Muscle layer of duodenum (tissue), 2 donors: ENCODE measurements around the gene RAB7A.

ENCODE experiments used
- H3K27ac ChIP-seq: one replicate; pipeline ENCODE4 v1.7.0; 2013; ENCODE audit warnings: mild to moderate bottlenecking, low read length
- H3K27me3 ChIP-seq: one replicate; pipeline ENCODE4 v1.7.0; 2013; ENCODE audit warnings: low read depth, mild to moderate bottlenecking, control low read depth, low read length
- H3K36me3 ChIP-seq, 2 donors: one replicate each; pipeline ENCODE4 v1.7.0; 2013; ENCODE audit warnings: low read length in 2 of 2, control low read depth in 1 of 2, mild to moderate bottlenecking in 1 of 2; ENCODE audit not compliant: insufficient read depth in 2 of 2, control insufficient read depth in 1 of 2
- H3K4me1 ChIP-seq, 2 donors: one replicate each; pipeline ENCODE4 v1.7.0; 2013; ENCODE audit warnings: low read length in 2 of 2, mild to moderate bottlenecking in 2 of 2, control low read depth in 1 of 2, moderate library complexity in 1 of 2; ENCODE audit not compliant: insufficient read depth in 2 of 2, control insufficient read depth in 1 of 2
- H3K4me3 ChIP-seq, 2 donors: one replicate each; pipeline ENCODE4 v1.7.0; 2013; ENCODE audit warnings: low read length in 2 of 2, low read depth in 1 of 2, mild to moderate bottlenecking in 1 of 2
- H3K9me3 ChIP-seq, 2 donors: one replicate each; pipeline ENCODE4 v1.7.0; 2013; ENCODE audit warnings: low read length in 2 of 2, control low read depth in 1 of 2, mild to moderate bottlenecking in 1 of 2; ENCODE audit not compliant: control insufficient read depth in 1 of 2
- donor health status: healthy.

Gene RAB7A

GRCh38 chr3:128726023-128727016, at the start of gene RAB7A:
TSS of gene RAB7A (plus strand) at chr3:128726183. CDS start at chr3:128795368, 69,185 bp downstream.
- Histone ChIP-seq H3K36me3 (peaks cover 0 to 16% of the 10 kb centered on the region in 2 donors), H3K4me1 (peaks cover 24 to 42% of the 10 kb centered on the region in 2 donors), H3K4me3 (peak within 1 kb of the TSS; percentile 90 to 96), H3K27me3 (no peaks in the 10 kb centered on the region), H3K27ac (peak within 1 kb of the TSS; percentile 78), H3K9me3 (no peaks in the 10 kb centered on the region)

GRCh38 chr3:128679338-128679737, 46.6 kb upstream of the RAB7A start:
- Histone ChIP-seq H3K9me3 (no peaks in the 10 kb centered on the region), H3K4me3 (no peak overlapping the region), H3K4me1 (peaks cover 0 to 4% of the 10 kb centered on the region in 2 donors), H3K27me3 (no peaks in the 10 kb centered on the region), H3K27ac (no peak overlapping the region), H3K36me3 (no peaks in the 10 kb centered on the region)

DNA sequence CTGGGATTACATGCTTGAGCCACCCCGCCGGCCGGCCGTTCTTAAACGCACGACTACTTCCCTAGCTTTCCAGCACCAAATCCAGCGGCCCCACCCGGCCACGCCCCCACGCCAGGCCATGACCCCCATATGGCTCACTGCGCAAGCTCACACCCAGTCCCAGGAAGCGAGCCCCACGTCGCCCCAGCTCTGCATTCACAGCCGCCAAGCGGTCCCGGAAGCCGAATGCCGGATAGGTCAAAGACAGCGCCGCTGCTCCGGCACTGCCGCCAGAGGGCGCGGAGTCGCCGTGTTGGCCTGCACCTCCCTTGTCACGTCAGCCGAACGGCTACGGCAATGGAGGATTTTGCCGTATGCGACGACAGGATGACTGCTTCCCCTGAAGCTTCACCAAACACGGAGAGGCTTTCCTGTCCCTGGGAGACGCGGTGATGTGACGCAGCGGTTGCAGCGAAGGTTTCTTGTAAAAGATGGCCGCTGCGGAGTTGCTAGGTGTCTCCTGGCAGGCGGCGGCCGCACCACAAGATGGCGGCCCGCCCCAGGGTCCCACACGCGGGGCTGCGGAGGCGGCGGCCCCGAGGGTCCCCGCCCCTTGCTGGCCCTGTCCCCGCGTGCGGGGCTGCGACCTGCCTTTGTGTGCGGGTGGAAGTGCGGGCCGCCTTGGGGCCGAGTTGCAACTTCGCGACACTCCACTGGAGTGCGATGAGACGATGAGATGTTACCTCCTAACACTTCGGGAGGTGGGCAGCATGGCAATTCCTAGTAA, 45.2 kb upstream of the RAB7A start:
- peaks cover 0 to 4% of the 10 kb centered on the region in 2 donors for H3K4me1 ChIP-seq
- peak overlapping the region; percentile 91 for H3K27ac ChIP-seq
- no peaks in the 10 kb centered on the region for H3K9me3 ChIP-seq
- no peaks in the 10 kb centered on the region for H3K27me3 ChIP-seq
- peak overlapping the region; percentile 70 to 82 for H3K4me3 ChIP-seq
- H3K36me3 ChIP-seq: no peaks in the 10 kb centered on the region

GRCh38 chr3:128681369-128681829, 44.6 kb upstream of the RAB7A start:
- no peaks in the 10 kb centered on the region for H3K36me3 ChIP-seq
- peak overlapping the region; percentile 70 to 82 for H3K4me3 ChIP-seq
- no peaks in the 10 kb centered on the region for H3K9me3 ChIP-seq
- H3K27ac ChIP-seq: peak overlapping the region; percentile 91
- peaks cover 0 to 4% of the 10 kb centered on the region in 2 donors for H3K4me1 ChIP-seq
- H3K27me3 ChIP-seq: no peaks in the 10 kb centered on the region

- no peaks in the 10 kb centered on the region for H3K27me3 ChIP-seq
- no peak overlapping the region for H3K4me3 ChIP-seq
- H3K27ac ChIP-seq: no peak overlapping the region
- no peaks in the 10 kb centered on the region for H3K9me3 ChIP-seq
- no peaks in the 10 kb centered on the region for H3K36me3 ChIP-seq
- H3K4me1 ChIP-seq: peaks cover 0 to 4% of the 10 kb centered on the region in 2 donors
Observed at GRCh38 chr3:128683957-128684356, 42.0 kb upstream of the RAB7A start.

- H3K27ac ChIP-seq: no peak overlapping the region
Observed at GRCh38 chr3:128684986-128685726, 40.8 kb upstream of the RAB7A start.

GRCh38 chr3:128686465-128686864, 39.5 kb upstream of the RAB7A start:
- Histone ChIP-seq H3K27ac (no peak overlapping the region), H3K4me3 (no peak overlapping the region), H3K9me3 (no peaks in the 10 kb centered on the region), H3K27me3 (no peaks in the 10 kb centered on the region), H3K36me3 (no peaks in the 10 kb centered on the region), H3K4me1 (peaks cover 0 to 4% of the 10 kb centered on the region in 2 donors)

More at GRCh38 chr3:128684986-128685726, 40.8 kb upstream of the RAB7A start:
- H3K4me3 ChIP-seq: no peak overlapping the region
- H3K36me3 ChIP-seq: no peaks in the 10 kb centered on the region
- peaks cover 0 to 4% of the 10 kb centered on the region in 2 donors for H3K4me1 ChIP-seq
- H3K9me3 ChIP-seq: no peaks in the 10 kb centered on the region
- no peaks in the 10 kb centered on the region for H3K27me3 ChIP-seq

DNA sequence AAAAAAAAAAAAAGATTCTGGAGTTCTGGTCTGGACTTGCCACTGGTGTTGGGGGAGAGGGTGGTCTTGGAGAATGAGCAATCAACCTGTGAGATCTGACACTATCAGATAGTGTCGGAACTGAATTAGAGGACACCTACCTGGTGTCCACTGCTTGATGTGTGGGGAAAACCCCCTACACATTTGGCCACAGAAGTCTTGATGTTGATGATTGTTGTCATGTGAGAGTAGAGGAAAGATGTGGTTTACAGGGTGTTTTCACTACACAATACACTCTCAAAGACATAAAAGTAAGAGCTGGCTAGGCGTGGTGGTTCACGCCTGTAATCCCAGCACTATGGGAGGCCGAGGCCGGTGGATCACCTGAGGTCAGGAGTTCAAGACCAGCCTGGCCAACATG, 36.9 kb upstream of the RAB7A start:
- H3K9me3 ChIP-seq: no peaks in the 10 kb centered on the region
- no peak overlapping the region for H3K4me3 ChIP-seq
- H3K27ac ChIP-seq: no peak overlapping the region
- H3K27me3 ChIP-seq: no peaks in the 10 kb centered on the region
- no peaks in the 10 kb centered on the region for H3K4me1 ChIP-seq
- no peaks in the 10 kb centered on the region for H3K36me3 ChIP-seq

GRCh38 chr3:128693696-128694095, 32.3 kb upstream of the RAB7A start:
- Histone ChIP-seq H3K4me3 (no peak overlapping the region), H3K27ac (no peak overlapping the region), H3K4me1 (no peaks in the 10 kb centered on the region), H3K9me3 (no peaks in the 10 kb centered on the region), H3K27me3 (no peaks in the 10 kb centered on the region), H3K36me3 (no peaks in the 10 kb centered on the region)

DNA sequence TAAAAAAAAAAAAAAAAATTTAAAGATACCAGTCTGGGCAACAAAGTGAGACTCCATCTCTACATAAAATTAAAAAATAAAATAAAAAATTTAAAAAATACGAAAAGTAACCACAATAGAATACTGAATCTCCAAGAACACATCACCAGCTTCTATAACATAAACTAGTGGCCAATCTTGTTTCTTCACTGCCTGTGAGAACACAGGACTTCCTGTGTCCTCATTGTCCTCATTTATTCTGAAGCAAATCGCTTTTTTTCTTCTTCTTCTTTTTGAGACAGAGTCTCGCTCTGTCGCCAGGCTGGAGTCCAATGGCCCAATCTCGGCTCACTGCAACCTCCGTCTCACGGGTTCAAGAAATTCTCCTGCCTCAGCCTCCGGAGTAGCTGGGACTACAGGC, 28.6 kb upstream of the RAB7A start:
- Histone ChIP-seq H3K9me3 (no peaks in the 10 kb centered on the region), H3K27me3 (no peaks in the 10 kb centered on the region), H3K4me1 (no peaks in the 10 kb centered on the region), H3K27ac (no peak overlapping the region), H3K4me3 (no peak overlapping the region), H3K36me3 (no peaks in the 10 kb centered on the region)
